GM18951 (cell line): ENCODE results near the gene FKBP7.
"Not testable (repeated sequence)": the region's sequence is repeated elsewhere in the genome, so short reads cannot be mapped to it uniquely, and the experiment has no call there.

Source experiments
- POLR2A ChIP-seq: IDR thresholded peaks from 4 replicates; pipeline ENCODE4 v1.6.1; 2011; ENCODE audit warnings: mild to moderate bottlenecking; ENCODE audit not compliant: insufficient read length, insufficient read depth; ENCODE audit errors: extremely low read depth
- in situ Hi-C: fragments of 300-500 bp; cut with MboI; formaldehyde crosslinking; loops from one replicate; pipeline ENCODE4 v1.12.0; 2022; ENCODE audit warnings: low sequenced_read_pairs, mixed read lengths, inconsistent platforms; ENCODE audit not compliant: unreplicated experiment

FKBP7 gene, protein sequence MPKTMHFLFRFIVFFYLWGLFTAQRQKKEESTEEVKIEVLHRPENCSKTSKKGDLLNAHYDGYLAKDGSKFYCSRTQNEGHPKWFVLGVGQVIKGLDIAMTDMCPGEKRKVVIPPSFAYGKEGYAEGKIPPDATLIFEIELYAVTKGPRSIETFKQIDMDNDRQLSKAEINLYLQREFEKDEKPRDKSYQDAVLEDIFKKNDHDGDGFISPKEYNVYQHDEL

DNA sequence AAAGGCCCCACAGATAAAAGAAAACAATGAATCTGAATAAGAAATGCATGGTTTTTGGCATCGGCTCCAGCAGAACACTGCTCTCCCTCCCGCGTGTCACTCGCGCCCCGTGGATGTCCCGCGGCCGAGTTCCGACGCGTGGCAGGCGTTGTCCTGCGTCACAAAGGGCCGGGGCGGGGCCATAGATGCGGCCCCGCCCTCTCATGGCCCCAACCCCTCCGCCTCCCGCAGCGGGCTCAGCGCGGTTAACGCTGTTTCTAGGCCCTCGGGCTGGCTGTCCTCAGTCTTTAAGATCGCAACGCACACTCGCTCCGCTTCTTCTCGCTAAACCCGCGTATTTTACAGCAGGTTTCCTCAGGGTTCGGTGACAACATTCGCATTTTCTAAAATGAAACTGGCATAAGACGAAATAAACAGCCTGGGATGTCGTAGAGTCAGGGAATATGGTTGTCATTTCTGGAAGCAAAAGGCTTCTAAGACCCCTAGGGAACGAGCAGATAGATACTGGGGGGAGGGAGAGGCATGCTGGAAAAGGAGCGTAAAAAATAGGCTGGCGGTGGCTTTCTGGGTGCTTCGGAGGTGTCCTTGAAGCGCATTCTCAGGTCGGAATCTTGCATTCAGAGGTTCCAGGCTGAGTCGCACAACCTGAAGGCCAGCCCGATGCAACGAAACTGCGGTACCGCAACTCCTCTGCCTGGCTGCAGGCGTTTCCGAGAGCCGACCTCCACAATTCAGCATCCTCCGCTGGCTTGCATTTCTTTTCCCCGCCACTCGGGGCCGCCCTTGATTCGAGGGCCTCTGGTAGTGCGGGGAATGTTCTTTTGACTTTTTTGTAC, at the start of gene FKBP7:
FKBP7 (minus strand) TSS at position 162 of the 836 bp plus-strand sequence; CDS start at position 61, 101 bp downstream.
- TF ChIP-seq POLR2A: peak; percentile 80
- in situ Hi-C loops: no loop called here

- in situ Hi-C loops: no loop called here
Observed at GRCh38 chr2:178527592-178527991, 49.2 kb upstream of the FKBP7 start.

DNA sequence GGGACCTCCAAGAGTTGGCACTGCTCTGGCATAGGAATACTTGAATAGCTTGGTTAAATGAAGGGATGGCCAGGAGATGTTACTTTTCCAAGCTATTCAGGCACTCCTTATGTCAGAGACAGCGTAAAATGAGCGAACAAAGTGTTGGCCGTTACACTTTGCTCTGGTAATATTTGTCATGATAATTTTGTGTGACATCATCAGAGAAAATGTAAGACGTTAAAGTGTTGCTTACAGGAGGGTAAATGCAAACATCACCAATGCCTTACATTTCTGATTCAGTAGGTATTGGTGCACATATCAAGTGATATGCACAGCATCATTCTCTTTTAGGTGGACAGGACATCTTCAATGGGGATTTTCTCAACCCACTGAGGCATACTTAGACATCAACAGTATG, 47.9 kb upstream of the FKBP7 start:
- in situ Hi-C loops: no loop called here

More at GRCh38 chr2:178527592-178527991, 49.2 kb upstream of the FKBP7 start:
- no peak for TF ChIP-seq POLR2A

DNA sequence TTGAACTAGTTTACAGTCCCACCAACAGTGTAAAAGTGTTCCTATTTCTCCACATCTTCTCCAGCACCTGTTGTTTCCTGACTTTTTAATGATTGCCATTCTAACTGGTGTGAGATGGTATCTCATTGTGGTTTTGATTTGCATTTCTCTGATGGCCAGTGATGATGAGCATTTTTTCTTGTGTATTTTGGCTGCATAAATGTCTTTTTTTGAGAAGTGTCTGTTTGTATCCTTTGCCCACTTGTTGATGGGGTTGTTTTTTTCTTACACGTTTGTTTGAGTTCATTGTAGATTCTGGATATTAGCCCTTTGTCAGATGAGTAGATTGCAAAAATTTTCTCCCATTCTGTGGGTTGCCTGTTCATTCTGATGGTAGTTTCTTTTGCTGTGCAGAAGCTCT, 47.1 kb upstream of the FKBP7 start:
- in situ Hi-C loops: not testable (repeated sequence)

More for the DNA sequence above, 47.9 kb upstream of the FKBP7 start:
- no peak for TF ChIP-seq POLR2A

- in situ Hi-C loops: not testable (repeated sequence)
Observed at GRCh38 chr2:178525010-178525409, 46.6 kb upstream of the FKBP7 start.

DNA sequence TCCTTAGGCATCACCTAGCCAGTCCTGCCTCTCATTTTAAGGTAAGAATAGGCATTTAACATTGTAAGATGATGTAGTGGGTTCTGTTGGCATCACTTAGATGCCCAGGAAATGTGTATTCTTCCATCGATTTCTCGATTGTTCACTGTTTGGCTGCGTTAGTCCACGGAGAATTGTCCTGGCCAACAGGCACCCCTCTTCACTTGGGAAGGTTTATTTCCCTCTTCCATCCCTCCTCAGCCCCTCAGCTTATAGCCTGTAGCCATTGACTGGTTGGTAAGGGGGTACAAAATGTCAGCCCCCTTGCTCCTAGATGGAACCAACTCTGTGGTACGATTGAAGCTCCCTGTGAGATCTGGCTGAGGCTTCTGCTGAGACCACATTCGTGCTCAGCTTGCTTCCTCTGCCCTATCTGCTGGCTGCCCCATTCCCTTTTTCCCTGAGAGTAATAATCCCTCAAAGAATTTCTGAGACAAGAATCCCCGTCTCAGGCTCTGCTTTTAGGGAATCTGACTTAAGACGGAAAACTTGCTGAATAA, 45.3 kb upstream of the FKBP7 start:
- no peak for TF ChIP-seq POLR2A
- in situ Hi-C loops: no loop called here

GRCh38 chr2:178522950-178523595, 44.7 kb upstream of the FKBP7 start:
- in situ Hi-C loops: no loop called here
- TF ChIP-seq POLR2A: peak; percentile 66

DNA sequence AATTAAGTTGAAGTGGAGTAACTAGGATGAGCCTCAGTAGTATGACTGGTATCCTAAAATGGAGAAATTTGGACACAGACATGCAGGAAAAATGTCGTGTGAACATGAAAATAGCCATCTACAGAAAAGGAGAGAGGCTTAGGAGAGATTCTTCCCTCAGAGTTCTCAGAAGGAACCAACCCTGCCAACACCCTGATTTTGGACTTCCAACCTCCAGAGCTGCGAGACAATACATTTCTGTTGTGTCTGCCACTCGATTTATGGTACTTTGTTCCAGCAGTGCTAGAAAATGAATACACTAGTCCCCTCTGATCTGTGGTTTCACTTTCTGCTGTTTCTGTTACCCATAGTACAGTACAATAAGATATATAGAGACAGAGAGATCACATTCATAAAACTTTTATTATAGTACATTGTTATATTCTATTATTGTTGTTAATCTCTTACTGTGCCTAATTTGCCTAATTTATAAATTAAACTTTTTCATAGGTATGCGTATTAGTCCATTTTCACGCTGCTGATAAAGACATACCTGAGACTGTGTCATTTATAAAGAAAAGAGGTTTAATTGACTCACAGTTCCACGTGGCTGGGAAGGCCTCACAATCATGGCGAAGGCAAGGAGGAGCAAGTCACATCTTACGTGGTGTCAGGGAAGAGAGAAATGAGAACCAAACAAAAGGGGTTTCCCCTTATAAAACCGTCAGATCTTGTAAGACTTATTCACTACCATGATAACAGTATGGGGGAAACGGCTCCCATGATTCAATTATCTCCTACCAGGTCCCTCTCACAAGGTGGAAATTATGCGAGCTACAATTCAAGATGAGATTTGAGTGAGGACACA, 43.1 kb upstream of the FKBP7 start:
- TF ChIP-seq POLR2A: no peak
- in situ Hi-C loops: no loop called here

GRCh38 chr2:178517496-178517895, 39.1 kb upstream of the FKBP7 start:
- TF ChIP-seq POLR2A: no peak
- in situ Hi-C loops: no loop called here

- in situ Hi-C loops: no loop called here
- no peak for TF ChIP-seq POLR2A
Observed at GRCh38 chr2:178514664-178515063, 36.3 kb upstream of the FKBP7 start.

DNA sequence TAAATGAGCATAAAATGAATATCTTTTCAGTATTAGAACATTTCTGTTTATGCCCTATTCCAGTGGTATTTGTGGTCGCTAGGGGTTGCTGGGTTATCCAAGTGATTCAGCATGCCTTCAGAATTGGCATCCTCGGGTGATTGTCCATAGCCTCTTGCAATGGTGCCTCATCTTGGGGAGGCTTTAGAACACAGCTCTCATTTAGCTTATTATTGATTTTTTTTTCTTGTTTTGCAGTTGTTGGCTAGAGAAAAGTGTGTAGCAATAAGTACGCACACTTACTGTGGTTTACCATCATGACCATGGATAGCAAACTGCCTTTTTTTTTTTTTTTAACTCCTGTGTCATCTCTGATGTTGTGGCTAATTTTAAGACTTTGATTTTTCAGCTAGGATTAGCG, 35.5 kb upstream of the FKBP7 start:
- in situ Hi-C loops: no loop called here
- TF ChIP-seq POLR2A: no peak

GRCh38 chr2:178512484-178512883, 34.1 kb upstream of the FKBP7 start:
- in situ Hi-C loops: no loop called here
- TF ChIP-seq POLR2A: no peak

- in situ Hi-C loops: no loop called here
- no peak for TF ChIP-seq POLR2A
Observed at GRCh38 chr2:178510384-178510783, 32.0 kb upstream of the FKBP7 start.
